ENCODE results near the gene HNF4A.

- TF ChIP-seq CTCF (IDR thresholded peaks at IDR 0.05) (no peak), POLR2A (IDR thresholded peaks at IDR 0.05) (no peak)
Observed at GRCh38 chr20:44414808-44415207, 59.3 kb downstream of the HNF4A start.

All from thyroid gland (tissue), 4 donors.